GM18507 (cell line): Measurements from ENCODE around the gene MMAB.
A peak's percentile ranks its signal among the peaks of the same experiment; 100 is the strongest.
"Not testable (repeated sequence)": the region's sequence is repeated elsewhere in the genome, so short reads cannot be mapped to it uniquely, and the experiment has no call there.

ENCODE experiments used
- DNase-seq: peaks from one replicate; pipeline ENCODE4 v3.0.0; 2011; ENCODE audit warnings: low read depth; ENCODE audit not compliant: insufficient read length; ENCODE audit errors: extremely low spot score
- FAIRE-seq: peaks from 2 replicates; lab custom pipeline; 2011; peaks lifted over from hg19 to GRCh38; lab: Jason Lieb, UNC

The MMAB gene

DNA sequence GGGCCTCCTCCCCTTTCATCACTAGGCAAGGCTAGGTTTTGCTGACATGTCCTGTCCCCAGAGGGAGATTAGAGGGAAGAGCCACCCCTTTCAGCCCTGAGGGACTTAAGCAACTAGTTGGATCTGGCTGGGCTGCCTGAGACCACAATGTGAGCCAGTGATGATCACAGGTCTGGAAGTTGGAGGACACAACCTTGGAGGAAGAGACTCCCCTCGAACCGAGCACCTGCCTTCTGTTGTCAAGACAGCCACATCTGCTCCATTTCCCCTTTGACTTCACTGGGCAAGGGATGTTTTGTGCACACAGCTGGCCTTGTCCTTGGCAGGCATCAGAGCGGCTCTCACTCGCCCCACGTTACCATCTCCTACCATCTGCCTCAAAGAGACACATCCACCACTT, 31.7 kb upstream of the MMAB start:
- FAIRE-seq: no peak
- DNase-seq: no peak

DNA sequence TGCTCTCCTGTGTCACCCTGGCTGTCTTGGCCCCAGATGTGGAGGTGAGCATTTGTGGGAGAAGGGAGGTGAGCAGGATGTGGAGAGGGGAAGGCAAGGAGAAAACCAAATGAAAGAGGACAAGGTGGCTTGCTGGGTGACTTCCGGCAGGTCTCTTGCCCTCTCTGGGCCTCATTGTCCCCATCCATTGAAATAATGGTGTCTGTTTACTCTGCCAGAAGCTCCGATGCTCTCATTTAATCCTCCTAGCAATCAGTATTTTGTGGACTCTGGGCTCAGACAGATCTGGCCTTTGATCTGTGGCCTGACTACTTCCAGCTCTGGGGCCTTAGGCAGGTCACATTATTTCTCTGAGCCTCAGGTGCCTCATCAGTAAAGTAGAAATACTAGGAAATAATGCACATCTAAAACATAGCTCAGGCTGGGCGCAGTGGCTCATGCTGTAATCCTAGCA, 30.9 kb upstream of the MMAB start:
- FAIRE-seq: no peak
- no peak for DNase-seq

GRCh38 chr12:109602132-109602531, 28.8 kb upstream of the MMAB start:
- not testable (repeated sequence) for DNase-seq, FAIRE-seq

DNA sequence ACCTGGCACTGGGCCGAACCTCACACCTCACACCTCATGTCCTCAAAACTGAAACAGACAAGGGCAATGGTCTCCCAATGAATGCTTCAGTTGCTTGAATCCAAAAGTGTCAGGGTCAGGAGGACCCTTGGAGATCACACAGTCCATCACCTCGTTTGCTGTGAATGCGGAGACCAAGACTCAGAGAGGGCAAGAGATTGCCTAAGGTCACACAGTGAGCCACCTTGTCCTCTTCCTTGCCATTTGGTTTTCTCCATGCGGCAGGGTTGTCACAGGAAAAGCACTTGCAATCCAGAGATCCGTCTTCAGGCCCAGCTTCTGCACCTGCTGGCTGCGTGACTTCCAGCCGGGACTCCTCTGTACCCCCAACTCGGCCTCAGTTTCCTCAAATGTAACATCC, 28.3 kb upstream of the MMAB start:
- FAIRE-seq: no peak
- no peak for DNase-seq

GRCh38 chr12:109600995-109601394, 27.7 kb upstream of the MMAB start:
- no peak for FAIRE-seq
- no peak for DNase-seq

GRCh38 chr12:109600481-109600880, 27.2 kb upstream of the MMAB start:
- DNase-seq: no peak
- FAIRE-seq: no peak

GRCh38 chr12:109599087-109599486, 25.8 kb upstream of the MMAB start:
- FAIRE-seq (no peak), DNase-seq (no peak)

DNA sequence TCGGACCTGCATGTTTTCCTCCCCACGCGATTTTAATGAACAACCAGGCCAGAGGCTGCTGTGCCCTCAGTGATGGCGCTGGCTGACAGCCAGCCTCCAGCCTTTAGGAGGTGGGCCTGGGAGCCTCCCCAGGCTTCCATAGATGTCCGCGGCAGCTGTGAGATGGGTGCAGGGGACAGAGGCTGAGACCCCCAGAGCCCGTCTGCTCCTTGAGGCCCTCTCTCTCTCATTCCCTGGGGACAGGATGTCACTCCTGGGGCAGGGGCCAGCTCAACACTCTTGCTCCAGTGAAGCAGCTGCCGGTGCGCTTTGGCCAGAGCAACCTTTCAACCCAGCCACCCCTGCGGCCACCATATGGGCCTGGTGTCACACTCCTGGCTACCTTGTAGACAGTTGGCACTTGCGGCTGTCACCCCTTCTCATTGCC, 25.1 kb upstream of the MMAB start:
- DNase-seq: no peak
- no peak for FAIRE-seq

DNA sequence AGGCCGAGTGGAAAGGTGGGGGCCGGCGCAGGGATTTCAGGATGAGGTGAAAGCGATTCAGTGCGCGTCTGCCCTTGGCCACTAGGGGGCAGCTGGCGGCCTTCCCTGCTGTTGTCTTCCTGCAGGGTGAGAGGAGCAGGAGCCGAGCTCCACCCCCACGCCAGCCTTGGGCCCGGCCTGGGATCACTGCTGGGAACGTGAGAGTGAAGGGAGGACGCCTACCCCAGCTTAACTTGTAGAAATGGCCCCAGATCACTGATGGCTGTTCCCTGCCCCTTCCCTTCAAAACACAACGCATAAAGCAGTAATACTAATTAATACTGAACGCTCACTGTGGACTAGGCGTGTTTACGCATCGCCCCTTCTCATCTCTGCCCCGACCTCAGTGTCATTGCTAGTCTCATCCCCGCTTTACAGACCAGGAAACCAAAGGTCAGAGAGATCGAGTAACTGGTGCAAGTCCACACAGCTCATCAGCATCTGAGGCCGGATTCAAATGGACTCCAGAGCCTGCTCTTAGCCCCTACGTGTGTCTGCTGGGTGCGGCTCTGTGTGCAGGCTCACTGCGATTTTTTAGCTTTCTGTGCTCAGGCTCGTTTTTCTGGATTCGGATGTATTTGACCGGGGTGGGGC, 24.6 kb upstream of the MMAB start:
- DNase-seq: peak; percentile 73
- FAIRE-seq: peak; percentile 60

DNA sequence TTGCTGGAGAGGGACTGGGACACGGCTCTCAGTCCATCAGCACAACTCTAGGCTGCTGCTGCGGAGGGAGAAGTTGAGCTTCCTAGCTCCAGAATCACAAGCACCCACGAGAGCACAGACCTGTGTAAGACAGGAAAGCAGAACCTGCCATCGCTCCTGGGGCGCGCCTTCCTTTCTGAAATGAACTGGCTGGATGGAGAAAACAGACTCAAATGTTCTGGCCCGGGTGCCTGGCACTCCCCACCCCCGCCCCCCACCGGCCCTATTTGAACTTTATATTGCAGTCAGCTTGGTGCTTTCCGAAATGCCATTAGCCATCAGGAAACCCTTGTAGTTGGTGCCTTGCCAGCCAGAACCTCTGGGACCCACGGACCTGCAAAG, 24.1 kb upstream of the MMAB start:
- no peak for FAIRE-seq
- no peak for DNase-seq

GRCh38 chr12:109596418-109597244, 23.3 kb upstream of the MMAB start:
- DNase-seq: no peak
- FAIRE-seq: no peak

GRCh38 chr12:109595321-109595902, 22.1 kb upstream of the MMAB start:
- no peak for DNase-seq
- FAIRE-seq: no peak

GRCh38 chr12:109594556-109595317, 21.4 kb upstream of the MMAB start:
- DNase-seq: no peak
- no peak for FAIRE-seq

- no peak for FAIRE-seq
These were observed 19.6 kb upstream of the MMAB start for GRCh38 chr12:109592905-109593272.

DNA sequence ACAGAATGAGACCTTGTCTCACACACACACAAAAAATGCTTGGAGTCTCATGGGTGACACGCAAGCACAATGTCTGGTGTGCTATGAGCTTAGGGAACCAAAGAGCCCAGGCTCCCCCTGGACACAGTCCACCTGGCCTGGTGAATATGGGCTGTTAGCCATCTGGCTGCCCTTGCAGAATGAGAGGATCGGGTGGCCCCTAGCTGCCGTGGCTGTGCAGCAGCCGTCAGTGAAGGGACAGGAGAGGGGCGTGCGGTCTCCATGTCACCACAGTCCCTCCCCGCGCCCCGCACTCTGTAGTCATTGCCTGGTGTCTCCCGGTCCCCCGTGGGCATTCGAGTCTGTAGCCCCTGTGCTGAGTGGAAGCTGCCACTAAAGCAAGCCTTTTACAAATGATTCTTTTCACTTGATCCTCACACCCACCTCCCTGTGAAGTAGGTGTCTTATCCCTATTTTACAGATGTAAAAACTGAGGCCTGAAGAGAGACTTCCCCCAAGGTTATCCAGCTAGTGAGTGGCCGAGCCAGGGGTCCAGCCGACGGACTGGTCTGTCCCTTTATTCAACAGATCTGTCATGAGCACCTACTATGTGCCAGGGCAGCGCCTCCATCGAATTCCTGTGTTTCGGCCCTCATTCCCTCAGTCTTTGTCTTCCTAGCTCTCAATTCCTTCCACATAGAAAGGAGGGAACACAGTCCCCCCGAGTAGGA, 19.0 kb upstream of the MMAB start:
- DNase-seq (no peak), FAIRE-seq (no peak)

More at GRCh38 chr12:109592905-109593272, 19.6 kb upstream of the MMAB start:
- no peak for DNase-seq

DNA sequence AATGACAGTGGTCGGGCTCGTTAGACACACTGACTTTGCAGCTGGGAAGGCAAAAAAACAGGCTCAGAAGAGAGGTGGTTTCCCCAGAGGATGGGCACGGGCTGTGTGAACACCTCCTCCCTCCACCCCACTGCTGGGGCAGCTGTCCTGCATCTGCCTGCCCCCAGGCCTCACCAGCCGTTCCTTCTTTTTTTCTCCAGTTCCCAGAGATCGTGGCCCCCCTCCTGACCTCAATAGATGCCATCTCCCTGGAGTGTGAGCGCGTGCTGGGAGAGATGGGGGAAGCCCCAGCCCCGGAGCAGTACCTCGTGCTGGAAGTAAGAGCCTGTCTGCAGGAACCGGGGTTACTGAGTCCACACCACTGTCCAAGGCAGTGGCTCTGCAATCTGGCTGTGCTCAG, 17.7 kb upstream of the MMAB start:
- FAIRE-seq (no peak), DNase-seq (no peak)

GRCh38 chr12:109590566-109590965, 17.3 kb upstream of the MMAB start:
- DNase-seq: no peak
- no peak for FAIRE-seq

DNA sequence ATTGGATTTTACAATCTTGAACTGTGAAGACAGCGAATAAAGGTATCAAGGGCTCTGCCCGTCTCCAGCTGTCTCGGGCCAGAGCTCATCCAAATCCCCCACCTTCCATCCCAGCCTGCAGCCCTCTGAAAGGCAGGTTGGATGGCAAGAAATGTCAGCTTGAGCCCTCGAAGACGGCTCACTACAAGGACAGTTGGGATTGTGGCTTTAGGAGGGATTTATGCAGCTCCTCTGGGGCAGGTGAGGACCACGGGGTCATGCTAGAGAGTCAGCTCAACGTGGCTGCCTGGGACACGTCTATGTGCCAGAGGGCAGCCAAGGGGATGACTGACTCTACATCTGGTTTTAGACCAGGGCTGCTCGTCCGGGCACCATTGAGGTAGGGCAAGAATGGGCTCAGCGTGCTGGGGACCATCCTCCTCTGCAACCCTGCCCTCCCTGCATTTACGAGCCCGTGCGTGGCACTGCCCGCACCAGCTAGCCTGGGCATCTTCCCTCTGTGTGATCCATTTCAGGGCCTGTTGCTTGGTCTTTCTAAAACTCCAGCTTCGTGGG, 16.5 kb upstream of the MMAB start:
- no peak for DNase-seq
- FAIRE-seq: no peak

- DNase-seq (no peak), FAIRE-seq (no peak)
These were observed 15.9 kb upstream of the MMAB start for GRCh38 chr12:109589240-109589590.
